ENCODE data around the gene SGCA.

SGCA gene

GRCh38 chr17:50134206-50135110 is 31.3 kb upstream of the SGCA start:
- DNase-seq = no peak

GRCh38 chr17:50135316-50136095 is 30.3 kb upstream of the SGCA start:
- DNase-seq = no peak

DNA sequence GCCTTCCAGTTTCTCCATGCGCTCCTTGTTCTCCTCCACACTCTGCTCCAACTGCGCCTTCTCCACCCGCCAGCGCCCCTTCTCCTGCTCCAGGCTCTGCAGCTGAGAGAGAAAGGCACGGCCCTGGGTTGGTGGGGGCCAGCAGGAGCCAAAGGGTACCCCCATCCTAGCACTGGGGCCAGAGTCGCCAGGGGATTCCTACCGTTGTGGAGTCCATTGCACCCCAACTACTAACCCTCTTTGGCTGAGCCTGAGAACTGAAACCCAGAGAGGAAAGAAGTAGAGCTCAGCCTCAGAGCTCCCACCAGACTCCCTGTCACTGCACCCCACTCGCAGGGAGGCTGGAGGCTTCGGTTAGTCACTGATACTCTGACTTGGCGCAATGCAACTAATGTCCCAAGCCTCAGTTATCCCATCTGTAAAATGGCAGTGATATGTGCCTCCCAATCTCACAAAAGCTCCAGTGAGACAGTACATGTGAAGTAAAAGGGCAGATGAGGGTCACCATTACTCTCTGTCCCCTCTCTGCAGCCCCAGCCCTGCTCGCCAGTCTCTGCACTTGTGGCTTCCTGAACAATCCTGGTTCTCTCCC is 29.6 kb upstream of the SGCA start:
- no peak for DNase-seq

DNA sequence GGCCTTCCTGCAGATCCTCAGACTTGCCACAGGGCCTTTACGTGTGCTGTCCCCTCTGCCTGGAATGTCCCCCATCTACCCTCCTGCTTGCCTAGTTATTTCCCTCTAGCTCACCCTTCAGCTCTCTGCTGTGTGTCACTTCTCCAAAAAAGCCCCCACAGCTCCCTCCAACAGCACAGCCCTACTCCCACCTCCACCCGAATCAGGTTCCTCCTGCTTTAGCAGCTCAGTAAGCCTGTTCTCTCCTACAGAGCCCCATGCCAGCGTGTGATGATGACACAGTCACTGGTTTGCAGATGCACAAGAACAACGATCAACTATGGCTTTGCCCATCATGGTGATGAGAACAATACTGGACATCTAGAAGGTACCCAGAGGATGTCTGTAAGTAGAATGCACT is 28.8 kb upstream of the SGCA start:
- DNase-seq = peak; percentile 64 to 85 (median 79)

GRCh38 chr17:50139185-50139783 is 26.5 kb upstream of the SGCA start:
- peak in 1 of 4 experiments; percentile 31 for DNase-seq

GRCh38 chr17:50139950-50140885 is 25.6 kb upstream of the SGCA start:
- DNase-seq = peak; percentile 79 to 86 (median 82)

DNA sequence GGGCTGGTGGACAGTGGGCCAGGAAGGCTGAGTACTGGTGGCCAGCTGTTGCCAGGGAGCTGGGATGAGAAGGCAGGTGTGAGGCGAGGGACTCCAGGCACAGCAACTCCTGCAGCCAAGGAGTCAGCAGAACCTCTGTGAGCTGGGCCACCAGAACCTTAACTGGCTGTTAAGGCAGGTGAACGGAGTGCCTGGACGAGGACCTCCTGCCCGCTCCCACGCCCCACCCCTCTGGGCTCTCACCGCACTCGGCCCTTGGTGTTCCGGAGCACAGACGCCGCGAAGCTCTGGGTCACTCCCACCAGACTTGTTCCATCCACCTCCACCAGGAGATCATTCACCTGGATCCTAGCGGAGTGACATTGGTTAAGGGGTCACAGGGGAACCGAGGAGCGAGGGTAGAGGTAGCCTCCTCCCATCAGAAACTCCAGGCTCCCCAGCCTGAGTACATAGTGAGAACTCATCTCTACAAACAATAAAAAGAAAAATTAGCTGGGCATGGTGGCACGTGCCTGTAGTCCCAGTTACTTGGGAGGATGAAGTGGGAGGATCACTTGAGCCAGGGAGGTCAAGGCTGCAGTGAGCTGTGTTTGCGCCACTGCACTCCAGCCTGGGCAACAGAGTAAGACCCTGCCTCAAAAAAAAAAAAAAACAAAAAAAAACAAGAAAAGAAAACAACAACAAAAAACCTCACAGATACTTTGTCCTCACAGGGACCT is 24.6 kb upstream of the SGCA start:
- DNase-seq = no peak

DNA sequence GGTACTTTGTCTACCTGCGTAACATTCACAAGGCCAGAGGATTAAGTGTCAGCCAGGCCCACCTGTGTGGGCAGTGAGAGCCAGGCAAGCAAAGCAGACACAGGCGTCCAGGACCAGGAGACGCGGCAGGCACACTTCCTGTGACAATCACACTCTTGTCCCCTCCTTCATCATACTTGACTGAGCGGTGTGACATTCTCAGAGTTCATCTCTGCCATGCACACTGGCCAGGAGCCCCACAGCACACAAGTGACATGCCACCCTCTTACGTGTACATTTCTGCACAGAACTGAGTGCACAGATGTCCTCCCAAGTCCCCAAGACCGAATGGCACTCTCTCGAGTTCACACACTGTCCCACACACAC is 24.1 kb upstream of the SGCA start:
- no peak for DNase-seq

DNA sequence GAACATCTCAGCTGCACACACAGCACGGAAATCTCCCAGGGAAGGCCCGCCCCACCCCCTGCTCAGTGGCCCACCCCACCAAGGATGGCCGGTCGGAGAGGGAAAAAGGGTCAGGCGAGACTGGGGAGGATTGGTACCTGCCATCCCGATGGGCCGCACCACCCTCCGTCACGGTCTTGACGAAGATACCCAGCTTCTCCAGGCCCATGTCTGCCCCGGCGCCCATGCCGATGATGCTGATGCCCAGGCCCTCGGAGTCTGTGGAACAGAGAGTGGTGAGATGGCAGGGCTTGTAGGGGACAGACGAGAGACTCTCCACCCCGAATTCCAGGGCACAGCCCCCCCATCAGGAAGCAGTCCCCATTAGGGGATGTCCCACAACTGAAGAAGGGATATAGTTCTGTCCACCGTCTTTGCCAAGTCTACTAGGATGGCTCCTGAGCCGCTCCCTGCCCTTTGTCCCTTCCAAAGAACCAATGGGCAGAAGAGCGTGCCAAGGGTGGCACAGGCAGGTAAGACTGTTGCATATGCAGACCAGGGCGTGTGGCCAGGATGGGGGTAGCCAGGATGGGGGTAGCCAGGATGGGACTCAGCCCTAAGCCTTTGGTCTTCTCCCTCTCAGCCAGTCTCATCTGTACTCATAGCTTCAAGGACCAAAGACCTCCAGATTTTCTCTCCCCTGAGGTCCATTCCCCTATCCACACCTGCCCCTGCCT is 22.2 kb upstream of the SGCA start:
- no peak for DNase-seq

DNA sequence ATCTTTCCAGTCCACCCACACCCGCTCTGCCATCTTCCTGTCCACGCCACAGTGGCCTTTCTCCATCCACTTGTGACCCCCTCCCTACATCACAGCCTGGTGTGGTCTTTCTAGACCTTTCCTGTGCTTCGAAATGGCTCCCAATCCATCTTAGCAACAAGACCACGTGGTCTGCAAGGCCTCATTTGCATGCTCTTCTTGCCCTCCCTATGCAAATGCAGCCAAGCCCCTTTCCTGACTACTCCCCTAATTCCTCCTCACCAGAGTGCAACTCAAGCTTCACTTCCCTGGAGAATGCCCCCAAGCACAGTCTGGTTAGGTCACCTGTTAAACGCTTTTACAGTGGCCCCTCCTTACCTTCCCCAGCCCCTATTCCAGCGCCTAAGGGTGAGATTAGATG is 21.4 kb upstream of the SGCA start:
- no peak for DNase-seq

GRCh38 chr17:50144845-50145531 is 20.8 kb upstream of the SGCA start:
- DNase-seq = no peak

DNA sequence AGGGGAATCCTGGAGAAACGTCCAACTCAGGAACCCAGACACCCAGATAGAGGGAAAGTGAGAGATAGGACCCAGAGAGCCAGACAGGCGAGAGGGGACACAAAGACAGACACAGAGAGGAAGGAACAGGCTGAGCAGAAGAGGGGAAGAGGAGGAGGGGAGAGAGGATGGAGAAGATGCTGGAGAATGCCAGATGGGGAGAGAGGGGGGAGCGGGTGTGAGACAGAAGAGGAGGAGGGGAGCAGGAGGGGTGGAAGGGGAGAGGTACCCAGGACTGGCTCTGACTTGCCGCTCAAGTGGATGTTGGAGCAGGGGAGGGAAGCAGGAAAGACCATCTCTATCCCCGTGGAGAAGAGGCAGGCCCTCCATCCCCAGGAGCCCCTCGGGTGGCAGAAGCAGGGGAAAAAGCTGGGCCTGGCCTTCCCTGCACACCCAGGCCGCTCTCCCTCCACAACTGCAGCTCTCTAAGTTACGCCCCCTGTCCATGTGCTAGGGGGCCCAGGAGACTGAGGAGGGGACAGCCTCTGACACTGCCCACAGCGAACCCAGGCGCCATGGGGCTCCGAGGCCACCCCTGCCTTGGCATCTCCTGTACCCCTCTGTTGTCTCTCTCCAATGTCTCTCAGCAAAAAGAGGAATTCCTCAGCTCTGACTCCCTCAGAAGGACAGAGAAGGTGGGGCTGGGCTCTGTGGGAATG is 20.1 kb upstream of the SGCA start:
- DNase-seq = no peak

DNA sequence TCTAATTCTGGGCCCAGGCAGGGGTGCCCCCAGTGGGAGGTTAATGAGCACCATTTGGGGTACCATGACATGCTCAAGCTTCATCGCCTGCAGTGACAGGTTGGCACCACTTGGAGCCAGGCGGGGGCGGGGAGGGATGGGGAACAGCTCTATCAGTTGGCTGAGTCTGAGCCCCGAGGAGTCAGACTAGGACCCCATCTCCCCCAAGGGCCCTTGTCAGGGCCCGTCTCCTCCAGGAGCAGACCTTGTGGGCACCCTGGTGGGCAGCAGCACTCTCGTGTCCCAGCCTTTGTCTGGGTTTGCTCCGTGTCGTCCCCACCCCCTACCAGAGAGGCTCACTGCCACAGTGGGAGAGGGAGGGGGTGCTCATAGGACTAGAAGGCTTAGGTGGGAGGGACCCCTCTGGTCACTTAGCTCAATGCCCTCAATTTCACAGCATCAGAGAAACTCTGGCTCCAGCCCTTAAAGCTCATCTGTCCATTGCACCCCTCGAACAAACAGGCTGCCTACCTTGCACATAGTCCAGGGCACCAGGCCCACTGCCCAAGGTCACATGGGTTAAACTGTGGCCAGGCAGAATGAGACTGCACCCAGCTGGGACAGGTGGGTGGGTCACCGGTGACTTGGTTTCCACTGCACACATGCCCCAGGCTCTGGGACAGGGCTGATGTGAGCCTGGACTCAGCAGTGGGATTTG is 19.4 kb upstream of the SGCA start:
- DNase-seq = peak in 1 of 4 experiments; percentile 42

- peak in 2 of 4 experiments; percentile 30 to 53 for DNase-seq
Observed at GRCh38 chr17:50146927-50147665, 18.7 kb upstream of the SGCA start.

GRCh38 chr17:50147841-50148225 is 18.0 kb upstream of the SGCA start:
- peak in 2 of 4 experiments; percentile 51 to 52 for DNase-seq

GRCh38 chr17:50148226-50149090 is 17.3 kb upstream of the SGCA start:
- DNase-seq = peak; percentile 86 to 94 (median 92)

- peak in 1 of 4 experiments; percentile 80 for DNase-seq
Observed at GRCh38 chr17:50149091-50149416, 16.8 kb upstream of the SGCA start.
